ENCODE data around the gene EDEM1.

GRCh38 chr3:5231074-5231473 is 43.6 kb downstream of the EDEM1 start:
- no peak for TF ChIP-seq POLR2A (IDR thresholded peaks at IDR 0.05)
- TF ChIP-seq CTCF (IDR thresholded peaks at IDR 0.05): no peak

All from ovary (tissue), 3 donors.